Measurements from ENCODE around the gene INSR. TPM values are rescaled to one million over a fixed set of nuclear protein-coding genes. Genes with fewer than 3 reads are reported as not detected.
"Not testable (repeated sequence)": the region's sequence is repeated elsewhere in the genome, so short reads cannot be mapped to it uniquely, and the experiment has no call there.

Gene INSR
- total and polyA plus RNA-seq, 8 donors, result 14.0 to 22.8 (median 18.2) TPM

DNA sequence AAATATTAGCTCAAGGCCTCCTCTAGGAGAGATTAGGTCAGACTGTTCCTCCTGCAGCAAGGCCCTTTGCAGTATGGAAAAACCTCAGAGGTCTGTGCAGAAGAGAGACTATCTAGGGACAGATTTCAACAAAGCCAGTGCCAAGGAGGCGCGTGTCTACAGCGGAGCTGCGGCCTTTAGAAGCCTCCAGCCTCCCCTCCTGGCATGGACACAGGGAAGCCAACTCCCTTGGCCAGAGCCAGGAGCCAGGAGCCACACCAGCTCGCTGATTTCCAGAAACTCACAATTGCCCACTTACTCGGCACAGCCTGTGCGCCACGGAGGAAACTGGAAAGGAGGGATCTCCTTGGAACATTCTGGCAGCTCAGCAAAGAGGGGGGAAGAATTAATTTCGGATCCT, 63.4 kb downstream of the INSR start:
- Histone ChIP-seq H3K36me3 (no peaks in the 10 kb centered on the region), H3K9me3 (no peaks in the 10 kb centered on the region), H3K4me3 (no peak overlapping the region), H3K27me3 (no peaks in the 10 kb centered on the region), H3K27ac (no peak overlapping the region), H3K4me1 (no peaks in the 10 kb centered on the region)
- ATAC-seq, result no peak
- TF ChIP-seq, protein P1, sequence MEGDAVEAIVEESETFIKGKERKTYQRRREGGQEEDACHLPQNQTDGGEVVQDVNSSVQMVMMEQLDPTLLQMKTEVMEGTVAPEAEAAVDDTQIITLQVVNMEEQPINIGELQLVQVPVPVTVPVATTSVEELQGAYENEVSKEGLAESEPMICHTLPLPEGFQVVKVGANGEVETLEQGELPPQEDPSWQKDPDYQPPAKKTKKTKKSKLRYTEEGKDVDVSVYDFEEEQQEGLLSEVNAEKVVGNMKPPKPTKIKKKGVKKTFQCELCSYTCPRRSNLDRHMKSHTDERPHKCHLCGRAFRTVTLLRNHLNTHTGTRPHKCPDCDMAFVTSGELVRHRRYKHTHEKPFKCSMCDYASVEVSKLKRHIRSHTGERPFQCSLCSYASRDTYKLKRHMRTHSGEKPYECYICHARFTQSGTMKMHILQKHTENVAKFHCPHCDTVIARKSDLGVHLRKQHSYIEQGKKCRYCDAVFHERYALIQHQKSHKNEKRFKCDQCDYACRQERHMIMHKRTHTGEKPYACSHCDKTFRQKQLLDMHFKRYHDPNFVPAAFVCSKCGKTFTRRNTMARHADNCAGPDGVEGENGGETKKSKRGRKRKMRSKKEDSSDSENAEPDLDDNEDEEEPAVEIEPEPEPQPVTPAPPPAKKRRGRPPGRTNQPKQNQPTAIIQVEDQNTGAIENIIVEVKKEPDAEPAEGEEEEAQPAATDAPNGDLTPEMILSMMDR (IDR thresholded peaks at IDR 0.05), result no peak
- no peak for DNase-seq
- intact Hi-C loops (cut with DNase I), result no loop called here

DNA sequence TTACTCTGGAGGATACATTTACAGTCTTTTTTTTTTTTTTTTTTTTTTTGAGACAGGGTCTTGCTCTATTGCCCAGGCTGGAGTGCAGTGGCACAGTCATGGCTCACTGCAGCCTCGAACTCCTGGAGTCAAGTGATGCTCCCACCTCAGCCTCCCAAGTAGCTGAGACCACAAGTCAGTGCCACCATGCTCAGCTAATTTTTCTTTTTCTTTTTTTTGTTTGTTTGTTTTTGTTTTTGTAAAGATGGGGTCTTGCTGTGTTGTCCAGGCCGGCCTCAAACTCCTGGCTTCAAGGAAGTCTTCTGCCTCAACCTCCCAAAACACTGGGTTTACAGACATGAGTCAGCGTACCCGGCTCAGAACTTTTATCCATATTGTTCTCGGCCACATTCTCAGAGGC, 64.5 kb downstream of the INSR start:
- no peaks in the 10 kb centered on the region for H3K9me3 ChIP-seq
- no peaks in the 10 kb centered on the region for H3K27me3 ChIP-seq
- H3K4me3 ChIP-seq, result no peak overlapping the region
- H3K36me3 ChIP-seq, result no peaks in the 10 kb centered on the region
- DNase-seq (no peak), ATAC-seq (no peak)
- intact Hi-C loops (cut with DNase I), result no loop called here
- TF ChIP-seq, protein P1 (IDR thresholded peaks at IDR 0.05), result no peak
- no peak overlapping the region for H3K27ac ChIP-seq
- peaks cover 0 to under 1% of the 10 kb centered on the region in 2 donors for H3K4me1 ChIP-seq

DNA sequence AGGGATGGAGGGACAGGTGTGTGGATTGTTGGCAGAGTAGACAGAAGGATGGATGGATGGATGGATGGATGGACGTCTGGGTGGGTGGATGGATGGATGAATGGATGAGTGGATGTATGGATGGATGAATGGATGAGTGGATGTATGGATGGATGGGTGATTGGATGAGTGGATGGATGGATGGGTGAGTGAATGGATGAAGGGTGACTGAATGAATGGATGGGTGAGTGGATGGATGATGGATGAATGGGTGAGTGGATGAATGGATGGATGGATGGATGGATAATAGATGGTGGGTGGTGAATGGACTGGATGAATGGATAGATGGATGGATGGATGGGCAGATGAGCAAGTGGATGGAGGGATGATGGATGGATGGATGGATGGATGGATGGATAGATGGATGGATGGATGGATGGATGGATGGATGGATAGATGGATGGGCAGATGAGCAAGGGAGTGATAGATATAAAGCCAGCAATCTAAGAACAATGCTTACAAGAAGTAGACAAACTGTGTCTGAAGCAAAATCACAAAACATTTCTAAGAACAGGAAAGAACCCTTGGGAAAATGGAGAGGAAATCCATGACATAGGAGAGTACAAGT, 65.2 kb downstream of the INSR start:
- no peaks in the 10 kb centered on the region for H3K36me3 ChIP-seq
- peaks cover 3 to 7% of the 10 kb centered on the region in 2 donors for H3K4me1 ChIP-seq
- no peaks in the 10 kb centered on the region for H3K9me3 ChIP-seq
- no peak for DNase-seq
- TF ChIP-seq, protein P1 (IDR thresholded peaks at IDR 0.05), result no peak
- H3K27me3 ChIP-seq, result no peaks in the 10 kb centered on the region
- intact Hi-C loops (cut with DNase I), result no loop called here
- no peak overlapping the region for H3K27ac ChIP-seq
- no peak overlapping the region for H3K4me3 ChIP-seq
- ATAC-seq, result no peak

GRCh38 chr19:7227735-7228134, 66.5 kb downstream of the INSR start:
- H3K27me3 ChIP-seq, result no peaks in the 10 kb centered on the region
- H3K4me3 ChIP-seq, result no peak overlapping the region
- TF ChIP-seq, protein P1 (IDR thresholded peaks at IDR 0.05), result no peak
- no peaks in the 10 kb centered on the region for H3K9me3 ChIP-seq
- no peak for DNase-seq
- H3K27ac ChIP-seq, result no peak overlapping the region
- no peak for ATAC-seq
- no peaks in the 10 kb centered on the region for H3K36me3 ChIP-seq
- intact Hi-C loops (cut with DNase I), result no loop called here
- H3K4me1 ChIP-seq, result peaks cover 3 to 7% of the 10 kb centered on the region in 2 donors

DNA sequence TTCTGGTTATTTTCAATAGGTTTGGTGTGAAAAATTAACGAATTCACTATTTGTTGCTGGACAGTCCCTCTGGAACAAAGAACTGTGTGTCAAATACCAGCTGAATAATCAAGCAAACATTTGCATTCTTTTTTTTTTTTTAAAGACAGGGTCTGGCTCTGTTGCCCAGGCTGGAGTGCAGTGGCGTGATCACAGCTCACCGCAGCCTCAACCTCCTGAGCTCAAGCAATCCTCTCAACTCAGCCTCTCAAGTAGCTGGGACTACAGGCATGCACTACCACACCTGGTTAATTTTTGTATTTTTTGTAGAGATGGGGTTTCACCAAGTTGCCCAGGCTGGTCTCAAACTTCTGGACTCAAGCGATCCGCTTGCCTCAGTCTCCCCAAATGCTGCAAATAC, 67.1 kb downstream of the INSR start:
- not testable (repeated sequence) for ATAC-seq, DNase-seq

GRCh38 chr19:7226739-7227138, 67.5 kb downstream of the INSR start:
- Histone ChIP-seq H3K4me1 (peaks cover 3 to 7% of the 10 kb centered on the region in 2 donors), H3K27ac (no peak overlapping the region), H3K36me3 (no peaks in the 10 kb centered on the region), H3K9me3 (no peaks in the 10 kb centered on the region), H3K27me3 (no peaks in the 10 kb centered on the region), H3K4me3 (no peak overlapping the region)
- intact Hi-C loops (cut with DNase I), result no loop called here
- TF ChIP-seq, protein P1 (IDR thresholded peaks at IDR 0.05), result no peak
- ATAC-seq, result no peak
- DNase-seq, result peak in 2 of 4 donors; percentile 14 to 46

More for the DNA sequence above, 67.1 kb downstream of the INSR start:
- H3K4me1 ChIP-seq; H3K4me3 ChIP-seq; H3K36me3 ChIP-seq; intact Hi-C loops (cut with DNase I); H3K27ac ChIP-seq; H3K27me3 ChIP-seq; H3K9me3 ChIP-seq: not testable (repeated sequence)

Measured in left lung (tissue), 10 donors.